Stimulated activated CD8-positive, alpha-beta memory T cell treated with anti-CD3 and anti-CD28 coated beads, Interleukin-15, amount 100 ng/mL, for 4 hours (primary cell): ENCODE results near the gene CNDP1.

Experiments
- DNase-seq, 2 donors: peaks; one replicate each; pipeline ENCODE4 v3.0.0-alpha.2; 2020; ENCODE audit warnings: low read depth in 2 of 2

CNDP1 gene

GRCh38 chr18:74625157-74625556, 90.9 kb downstream of the CNDP1 start:
- DNase-seq = no peak

GRCh38 chr18:74626049-74626874, 92.0 kb downstream of the CNDP1 start:
- DNase-seq = no peak

- no peak for DNase-seq
These were observed 96.5 kb downstream of the CNDP1 start for GRCh38 chr18:74630804-74631203.

- DNase-seq = no peak
These were observed 96.9 kb downstream of the CNDP1 start for GRCh38 chr18:74631212-74631611.

GRCh38 chr18:74631623-74632350, 97.5 kb downstream of the CNDP1 start:
- no peak for DNase-seq

GRCh38 chr18:74632351-74632679, 98.0 kb downstream of the CNDP1 start:
- DNase-seq = no peak

- DNase-seq = no peak
These were observed 98.6 kb downstream of the CNDP1 start for GRCh38 chr18:74632856-74633255.

GRCh38 chr18:74633652-74634352, 99.5 kb downstream of the CNDP1 start:
- DNase-seq = no peak

GRCh38 chr18:74635224-74635975, 101.1 kb downstream of the CNDP1 start:
- no peak for DNase-seq
